WTC11 (cell line): ENCODE data around the gene AFF3. TPM values are rescaled to one million over a fixed set of nuclear protein-coding genes. Genes with fewer than 3 reads are reported as not detected.

Experiments
- ATAC-seq: fragments of 200-7000 bp; cut with Tn5 transposase; 2 replicates; pipeline ENCODE4 v1.10.0; 2021; ENCODE audit warnings: mild to moderate bottlenecking, moderate library complexity
- CTCF ChIA-PET: fragments of 300-600 bp; sonication (Branson Sonifier 250); formaldehyde crosslinking; loops from one replicate; lab custom pipeline; 2021; ENCODE audit warnings: antibody characterized with exemption; lab: Charles Lee
- POLR2A ChIA-PET: fragments of 350-600 bp; sonication (Branson Sonifier 250); formaldehyde crosslinking; loops from one replicate; lab custom pipeline; 2021; ENCODE audit warnings: antibody characterized with exemption; lab: Charles Lee
- DNase-seq: peaks from one replicate; pipeline ENCODE4 v3.0.0; 2021; ENCODE audit warnings: low spot score
- H3K27ac Mint-ChIP-seq: 2 replicates; pipeline ENCODE4 v1.8.0; 2021; ENCODE audit warnings: mixed read lengths
- H3K27me3 Mint-ChIP-seq: 2 replicates; pipeline ENCODE4 v1.8.0; 2021; ENCODE audit warnings: low read depth, mild to moderate bottlenecking, moderate library complexity, mixed read lengths
- H3K36me3 Mint-ChIP-seq: 2 replicates; pipeline ENCODE4 v1.8.0; 2021; ENCODE audit warnings: mixed read lengths
- H3K4me1 Mint-ChIP-seq: 2 replicates; pipeline ENCODE4 v1.8.0; 2022; ENCODE audit warnings: mixed read lengths
- H3K4me3 Mint-ChIP-seq: 2 replicates; pipeline ENCODE4 v1.8.0; 2021; ENCODE audit warnings: mild to moderate bottlenecking, moderate library complexity, mixed read lengths
- H3K9me3 Mint-ChIP-seq: 2 replicates; pipeline ENCODE4 v1.8.0; 2021; ENCODE audit warnings: mixed read lengths
- ATF1 ChIP-seq: sonication (generic); formaldehyde crosslinking; IDR thresholded peaks from 2 replicates; pipeline ENCODE4 v1.8.1; 2023; ENCODE audit warnings: mild to moderate bottlenecking, moderate library complexity, missing genetic modification reagents
- GABPB1 ChIP-seq: sonication (generic); formaldehyde crosslinking; IDR thresholded peaks from 2 replicates; pipeline ENCODE4 v1.8.1; 2023; ENCODE audit warnings: mild to moderate bottlenecking, missing genetic modification reagents
- GTF2I ChIP-seq: fragments of 250-450 bp; sonication (Bioruptor Pico); conservative IDR thresholded peaks from 2 replicates; pipeline ENCODE4 v1.4.0; 2021; ENCODE audit warnings: mild to moderate bottlenecking
- JAZF1 ChIP-seq: fragments of 250-450 bp; sonication (Bioruptor Pico); IDR thresholded peaks from 2 replicates; pipeline ENCODE4 v1.9.0; 2021; ENCODE audit warnings: moderate library complexity, mild to moderate bottlenecking, inconsistent platforms
- SMAD3 ChIP-seq: sonication (generic); formaldehyde crosslinking; IDR thresholded peaks from 2 replicates; pipeline ENCODE4 v1.8.0; 2022; ENCODE audit warnings: missing genetic modification reagents, mild to moderate bottlenecking, borderline replicate concordance
- ZNF219 ChIP-seq: sonication (generic); formaldehyde crosslinking; IDR thresholded peaks from 2 replicates; pipeline ENCODE4 v1.8.0; 2023; ENCODE audit warnings: missing genetic modification reagents, mild to moderate bottlenecking, borderline replicate concordance
- ZNF263 ChIP-seq: sonication (generic); formaldehyde crosslinking; IDR thresholded peaks from 2 replicates; pipeline ENCODE4 v1.8.1; 2022; ENCODE audit warnings: low read depth, mild to moderate bottlenecking, moderate library complexity, missing genetic modification reagents
- ZNF317 ChIP-seq: sonication (generic); formaldehyde crosslinking; IDR thresholded peaks from 2 replicates; pipeline ENCODE4 v1.8.1; 2023; ENCODE audit warnings: low read depth, mild to moderate bottlenecking, moderate library complexity, missing genetic modification reagents, borderline replicate concordance
- ZNF416 ChIP-seq: fragments of 250-450 bp; sonication (Bioruptor Pico); IDR thresholded peaks from 2 replicates; pipeline ENCODE4 v1.9.0; 2021; ENCODE audit warnings: mild to moderate bottlenecking, inconsistent platforms
- ZNF423 ChIP-seq: fragments of 250-450 bp; sonication (Bioruptor Pico); IDR thresholded peaks from 2 replicates; pipeline ENCODE4 v2.1.2; 2022; ENCODE audit warnings: mild to moderate bottlenecking, moderate library complexity
- total RNA-seq: library from RNA; stranded (reverse); gene quantifications from 3 replicates; pipeline ENCODE4 v1.2.3, GENCODE V29; 2021
- TF ChIP-seq, protein P1 (sequence below): fragments of 250-450 bp; sonication (Bioruptor Pico); IDR thresholded peaks from 2 replicates; pipeline ENCODE4 v1.9.0; 2021; ENCODE audit warnings: mild to moderate bottlenecking
- TF ChIP-seq, protein P2 (sequence below): sonication (generic); formaldehyde crosslinking; IDR thresholded peaks from 2 replicates; pipeline ENCODE4 v1.8.1; 2023; ENCODE audit warnings: mild to moderate bottlenecking, moderate library complexity, missing genetic modification reagents
- TF ChIP-seq, protein P3 (sequence below): sonication (generic); formaldehyde crosslinking; IDR thresholded peaks from 2 replicates; pipeline ENCODE4 v1.8.1; 2022; ENCODE audit warnings: mild to moderate bottlenecking, missing genetic modification reagents, moderate library complexity, borderline replicate concordance
- TF ChIP-seq, protein P4 (sequence below): sonication (generic); formaldehyde crosslinking; IDR thresholded peaks from 2 replicates; pipeline ENCODE4 v1.8.1; 2023; ENCODE audit warnings: mild to moderate bottlenecking, missing genetic modification reagents
- TF ChIP-seq, protein P5 (sequence below): fragments of 250-450 bp; sonication (Bioruptor Pico); IDR thresholded peaks from 2 replicates; pipeline ENCODE4 v1.9.0; 2021; ENCODE audit warnings: moderate library complexity, mild to moderate bottlenecking, inconsistent platforms, borderline replicate concordance
- TF ChIP-seq, protein P6 (sequence below): sonication (generic); formaldehyde crosslinking; IDR thresholded peaks from 2 replicates; pipeline ENCODE4 v1.8.0; 2023; ENCODE audit warnings: mild to moderate bottlenecking, missing genetic modification reagents
- TF ChIP-seq, protein P7 (sequence below): sonication (generic); formaldehyde crosslinking; IDR thresholded peaks from 2 replicates; pipeline ENCODE4 v1.8.1; 2023; ENCODE audit warnings: mild to moderate bottlenecking, missing genetic modification reagents, moderate library complexity
- TF ChIP-seq, protein P8 (sequence below): fragments of 250-450 bp; sonication (Bioruptor Pico); IDR thresholded peaks from 2 replicates; pipeline ENCODE4 v1.8.0; 2021; ENCODE audit warnings: mild to moderate bottlenecking

AFF3 gene
- total RNA-seq, 1 experiment from 2014 or later, result 1.2 TPM

DNA sequence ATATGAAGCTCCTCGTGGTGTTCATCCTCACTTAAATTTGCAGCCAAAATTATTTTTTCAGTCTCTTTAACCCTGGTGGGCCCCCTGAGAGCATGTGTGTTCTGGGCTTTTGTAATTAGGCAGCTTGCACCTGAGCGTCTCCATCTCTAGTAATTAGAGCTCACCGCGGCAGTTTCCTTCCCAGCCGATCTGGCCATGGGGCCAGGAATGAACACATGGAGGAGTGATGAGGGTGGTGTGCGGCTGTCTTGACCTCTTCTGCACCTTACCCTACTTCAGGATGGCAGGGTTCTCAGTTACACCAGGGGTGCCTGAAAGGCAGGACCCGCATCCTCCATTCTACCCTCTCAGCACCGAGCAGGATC lies 98.5 kb downstream of the AFF3 start:
- POLR2A ChIA-PET, result no interaction called here
- Mint-ChIP-seq H3K27ac (no peak overlapping the region), H3K27me3 (no peaks in the 10 kb centered on the region)

DNA sequence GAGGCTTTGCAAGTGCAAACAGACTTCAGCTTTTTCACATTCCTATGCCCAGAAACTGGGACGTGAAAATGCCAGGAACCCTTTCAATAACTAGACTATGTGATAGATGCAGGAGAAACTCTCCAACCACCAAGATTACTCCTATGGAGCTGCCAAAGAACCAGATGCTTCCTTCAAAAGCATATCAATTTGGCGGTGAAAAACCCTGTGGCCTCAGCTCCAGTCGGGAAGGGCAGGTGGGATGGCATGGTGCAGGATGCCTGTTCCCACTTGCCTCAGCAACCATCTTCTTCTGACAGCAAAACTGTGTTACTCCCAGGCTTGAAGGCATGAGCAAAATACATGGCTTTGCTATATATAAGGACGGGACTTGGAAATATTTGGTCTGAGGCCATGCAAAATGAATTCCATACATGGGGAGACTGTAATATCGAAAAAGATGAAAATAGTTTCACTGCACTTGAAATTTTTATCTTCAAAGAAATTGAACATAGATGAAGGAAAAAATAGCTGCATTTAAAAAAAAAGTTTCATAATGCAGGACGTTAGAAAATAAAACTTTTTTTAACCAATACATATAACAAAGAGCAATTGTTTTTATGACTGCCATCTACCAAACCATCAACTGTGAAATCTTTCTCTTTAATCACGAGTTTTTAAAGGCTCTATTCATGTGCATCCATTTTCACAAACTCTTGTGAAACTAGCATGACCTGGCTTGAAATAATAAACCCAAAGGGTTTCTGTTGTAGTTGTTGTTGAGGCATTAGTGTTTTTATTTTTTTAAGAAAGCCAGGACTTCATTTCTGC lies 99.1 kb downstream of the AFF3 start:
- ATAC-seq, result no peak
- Mint-ChIP-seq H3K27me3 (no peaks in the 10 kb centered on the region), H3K27ac (no peak overlapping the region), H3K4me1 (peaks cover 12% of the 10 kb centered on the region), H3K9me3 (no peaks in the 10 kb centered on the region), H3K4me3 (no peak overlapping the region), H3K36me3 (no peaks in the 10 kb centered on the region)
- DNase-seq, result no peak
- ChIA-PET POLR2A (no interaction called here), CTCF (interaction anchor here (1.2 to 2.0 kb wide), 2 partner anchors 154 to 219 kb away, joined by 3 to 5 read pairs; no protein-coding TSS in a partner anchor)
- TF ChIP-seq, protein P1, sequence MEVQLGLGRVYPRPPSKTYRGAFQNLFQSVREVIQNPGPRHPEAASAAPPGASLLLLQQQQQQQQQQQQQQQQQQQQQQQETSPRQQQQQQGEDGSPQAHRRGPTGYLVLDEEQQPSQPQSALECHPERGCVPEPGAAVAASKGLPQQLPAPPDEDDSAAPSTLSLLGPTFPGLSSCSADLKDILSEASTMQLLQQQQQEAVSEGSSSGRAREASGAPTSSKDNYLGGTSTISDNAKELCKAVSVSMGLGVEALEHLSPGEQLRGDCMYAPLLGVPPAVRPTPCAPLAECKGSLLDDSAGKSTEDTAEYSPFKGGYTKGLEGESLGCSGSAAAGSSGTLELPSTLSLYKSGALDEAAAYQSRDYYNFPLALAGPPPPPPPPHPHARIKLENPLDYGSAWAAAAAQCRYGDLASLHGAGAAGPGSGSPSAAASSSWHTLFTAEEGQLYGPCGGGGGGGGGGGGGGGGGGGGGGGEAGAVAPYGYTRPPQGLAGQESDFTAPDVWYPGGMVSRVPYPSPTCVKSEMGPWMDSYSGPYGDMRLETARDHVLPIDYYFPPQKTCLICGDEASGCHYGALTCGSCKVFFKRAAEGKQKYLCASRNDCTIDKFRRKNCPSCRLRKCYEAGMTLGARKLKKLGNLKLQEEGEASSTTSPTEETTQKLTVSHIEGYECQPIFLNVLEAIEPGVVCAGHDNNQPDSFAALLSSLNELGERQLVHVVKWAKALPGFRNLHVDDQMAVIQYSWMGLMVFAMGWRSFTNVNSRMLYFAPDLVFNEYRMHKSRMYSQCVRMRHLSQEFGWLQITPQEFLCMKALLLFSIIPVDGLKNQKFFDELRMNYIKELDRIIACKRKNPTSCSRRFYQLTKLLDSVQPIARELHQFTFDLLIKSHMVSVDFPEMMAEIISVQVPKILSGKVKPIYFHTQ (CRISPR knock-in tag), result no peak
- no peak for TF ChIP-seq ATF1
- TF ChIP-seq GTF2I, result no peak
- TF ChIP-seq, protein P2, sequence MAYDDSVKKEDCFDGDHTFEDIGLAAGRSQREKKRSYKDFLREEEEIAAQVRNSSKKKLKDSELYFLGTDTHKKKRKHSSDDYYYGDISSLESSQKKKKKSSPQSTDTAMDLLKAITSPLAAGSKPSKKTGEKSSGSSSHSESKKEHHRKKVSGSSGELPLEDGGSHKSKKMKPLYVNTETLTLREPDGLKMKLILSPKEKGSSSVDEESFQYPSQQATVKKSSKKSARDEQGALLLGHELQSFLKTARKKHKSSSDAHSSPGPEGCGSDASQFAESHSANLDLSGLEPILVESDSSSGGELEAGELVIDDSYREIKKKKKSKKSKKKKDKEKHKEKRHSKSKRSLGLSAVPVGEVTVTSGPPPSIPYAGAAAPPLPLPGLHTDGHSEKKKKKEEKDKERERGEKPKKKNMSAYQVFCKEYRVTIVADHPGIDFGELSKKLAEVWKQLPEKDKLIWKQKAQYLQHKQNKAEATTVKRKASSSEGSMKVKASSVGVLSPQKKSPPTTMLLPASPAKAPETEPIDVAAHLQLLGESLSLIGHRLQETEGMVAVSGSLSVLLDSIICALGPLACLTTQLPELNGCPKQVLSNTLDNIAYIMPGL (CRISPR knock-in tag), result no peak
- TF ChIP-seq, protein P3, sequence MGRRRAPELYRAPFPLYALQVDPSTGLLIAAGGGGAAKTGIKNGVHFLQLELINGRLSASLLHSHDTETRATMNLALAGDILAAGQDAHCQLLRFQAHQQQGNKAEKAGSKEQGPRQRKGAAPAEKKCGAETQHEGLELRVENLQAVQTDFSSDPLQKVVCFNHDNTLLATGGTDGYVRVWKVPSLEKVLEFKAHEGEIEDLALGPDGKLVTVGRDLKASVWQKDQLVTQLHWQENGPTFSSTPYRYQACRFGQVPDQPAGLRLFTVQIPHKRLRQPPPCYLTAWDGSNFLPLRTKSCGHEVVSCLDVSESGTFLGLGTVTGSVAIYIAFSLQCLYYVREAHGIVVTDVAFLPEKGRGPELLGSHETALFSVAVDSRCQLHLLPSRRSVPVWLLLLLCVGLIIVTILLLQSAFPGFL, result no peak
- no peak for TF ChIP-seq ZNF423
- no peak for TF ChIP-seq JAZF1 (CRISPR knock-in tag)
- TF ChIP-seq ZNF263 (CRISPR knock-in tag), result no peak
- TF ChIP-seq, protein P4, sequence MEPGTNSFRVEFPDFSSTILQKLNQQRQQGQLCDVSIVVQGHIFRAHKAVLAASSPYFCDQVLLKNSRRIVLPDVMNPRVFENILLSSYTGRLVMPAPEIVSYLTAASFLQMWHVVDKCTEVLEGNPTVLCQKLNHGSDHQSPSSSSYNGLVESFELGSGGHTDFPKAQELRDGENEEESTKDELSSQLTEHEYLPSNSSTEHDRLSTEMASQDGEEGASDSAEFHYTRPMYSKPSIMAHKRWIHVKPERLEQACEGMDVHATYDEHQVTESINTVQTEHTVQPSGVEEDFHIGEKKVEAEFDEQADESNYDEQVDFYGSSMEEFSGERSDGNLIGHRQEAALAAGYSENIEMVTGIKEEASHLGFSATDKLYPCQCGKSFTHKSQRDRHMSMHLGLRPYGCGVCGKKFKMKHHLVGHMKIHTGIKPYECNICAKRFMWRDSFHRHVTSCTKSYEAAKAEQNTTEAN (CRISPR knock-in tag), result no peak
- TF ChIP-seq, protein P5, sequence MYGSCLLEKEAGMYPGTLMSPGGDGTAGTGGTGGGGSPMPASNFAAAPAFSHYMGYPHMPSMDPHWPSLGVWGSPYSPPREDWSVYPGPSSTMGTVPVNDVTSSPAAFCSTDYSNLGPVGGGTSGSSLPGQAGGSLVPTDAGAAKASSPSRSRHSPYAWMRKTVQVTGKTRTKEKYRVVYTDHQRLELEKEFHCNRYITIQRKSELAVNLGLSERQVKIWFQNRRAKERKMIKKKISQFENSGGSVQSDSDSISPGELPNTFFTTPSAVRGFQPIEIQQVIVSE (CRISPR knock-in tag), result no peak
- no peak for TF ChIP-seq GABPB1 (CRISPR knock-in tag)
- TF ChIP-seq, protein P6, sequence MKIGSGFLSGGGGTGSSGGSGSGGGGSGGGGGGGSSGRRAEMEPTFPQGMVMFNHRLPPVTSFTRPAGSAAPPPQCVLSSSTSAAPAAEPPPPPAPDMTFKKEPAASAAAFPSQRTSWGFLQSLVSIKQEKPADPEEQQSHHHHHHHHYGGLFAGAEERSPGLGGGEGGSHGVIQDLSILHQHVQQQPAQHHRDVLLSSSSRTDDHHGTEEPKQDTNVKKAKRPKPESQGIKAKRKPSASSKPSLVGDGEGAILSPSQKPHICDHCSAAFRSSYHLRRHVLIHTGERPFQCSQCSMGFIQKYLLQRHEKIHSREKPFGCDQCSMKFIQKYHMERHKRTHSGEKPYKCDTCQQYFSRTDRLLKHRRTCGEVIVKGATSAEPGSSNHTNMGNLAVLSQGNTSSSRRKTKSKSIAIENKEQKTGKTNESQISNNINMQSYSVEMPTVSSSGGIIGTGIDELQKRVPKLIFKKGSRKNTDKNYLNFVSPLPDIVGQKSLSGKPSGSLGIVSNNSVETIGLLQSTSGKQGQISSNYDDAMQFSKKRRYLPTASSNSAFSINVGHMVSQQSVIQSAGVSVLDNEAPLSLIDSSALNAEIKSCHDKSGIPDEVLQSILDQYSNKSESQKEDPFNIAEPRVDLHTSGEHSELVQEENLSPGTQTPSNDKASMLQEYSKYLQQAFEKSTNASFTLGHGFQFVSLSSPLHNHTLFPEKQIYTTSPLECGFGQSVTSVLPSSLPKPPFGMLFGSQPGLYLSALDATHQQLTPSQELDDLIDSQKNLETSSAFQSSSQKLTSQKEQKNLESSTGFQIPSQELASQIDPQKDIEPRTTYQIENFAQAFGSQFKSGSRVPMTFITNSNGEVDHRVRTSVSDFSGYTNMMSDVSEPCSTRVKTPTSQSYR, result no peak
- TF ChIP-seq ZNF219 (CRISPR knock-in tag), result no peak
- TF ChIP-seq SMAD3 (CRISPR knock-in tag), result no peak
- no peak for TF ChIP-seq ZNF317
- TF ChIP-seq, protein P7, sequence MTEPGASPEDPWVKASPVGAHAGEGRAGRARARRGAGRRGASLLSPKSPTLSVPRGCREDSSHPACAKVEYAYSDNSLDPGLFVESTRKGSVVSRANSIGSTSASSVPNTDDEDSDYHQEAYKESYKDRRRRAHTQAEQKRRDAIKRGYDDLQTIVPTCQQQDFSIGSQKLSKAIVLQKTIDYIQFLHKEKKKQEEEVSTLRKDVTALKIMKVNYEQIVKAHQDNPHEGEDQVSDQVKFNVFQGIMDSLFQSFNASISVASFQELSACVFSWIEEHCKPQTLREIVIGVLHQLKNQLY (CRISPR knock-in tag), result no peak
- TF ChIP-seq, protein P8, sequence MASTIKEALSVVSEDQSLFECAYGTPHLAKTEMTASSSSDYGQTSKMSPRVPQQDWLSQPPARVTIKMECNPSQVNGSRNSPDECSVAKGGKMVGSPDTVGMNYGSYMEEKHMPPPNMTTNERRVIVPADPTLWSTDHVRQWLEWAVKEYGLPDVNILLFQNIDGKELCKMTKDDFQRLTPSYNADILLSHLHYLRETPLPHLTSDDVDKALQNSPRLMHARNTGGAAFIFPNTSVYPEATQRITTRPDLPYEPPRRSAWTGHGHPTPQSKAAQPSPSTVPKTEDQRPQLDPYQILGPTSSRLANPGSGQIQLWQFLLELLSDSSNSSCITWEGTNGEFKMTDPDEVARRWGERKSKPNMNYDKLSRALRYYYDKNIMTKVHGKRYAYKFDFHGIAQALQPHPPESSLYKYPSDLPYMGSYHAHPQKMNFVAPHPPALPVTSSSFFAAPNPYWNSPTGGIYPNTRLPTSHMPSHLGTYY (CRISPR knock-in tag), result no peak

More for the DNA sequence above, 98.5 kb downstream of the AFF3 start:
- DNase-seq (no peak), ATAC-seq (no peak)
- TF ChIP-seq ZNF263 (CRISPR knock-in tag) (no peak), ZNF416 (CRISPR knock-in tag) (no peak)
- TF ChIP-seq, protein P3, result no peak
- Mint-ChIP-seq H3K9me3 (no peaks in the 10 kb centered on the region), H3K4me1 (peaks cover 12% of the 10 kb centered on the region), H3K4me3 (no peak overlapping the region), H3K36me3 (no peaks in the 10 kb centered on the region)
- CTCF ChIA-PET, result interaction anchor here (2.0 kb wide), 1 partner anchor 219 kb away, joined by 5 read pairs; no protein-coding TSS in a partner anchor
